Endothelial cell of umbilical vein (primary cell): Measurements from ENCODE around the gene CDHR1. TPM values are rescaled to one million over a fixed set of nuclear protein-coding genes. Genes with fewer than 3 reads are reported as not detected.

Experiments used
- BruUV-seq: library from RNA; stranded (reverse); fragments of 400-500 nt; replicated peaks from 2 replicates; lab custom pipeline; 2021; lab: Mats Ljungman, UMichigan
- CTCF ChIA-PET: fragments of 300-600, 350-600 bp; sonication (Branson Sonifier 250); formaldehyde crosslinking; loops from one replicate; lab custom pipeline; 2021; ENCODE audit warnings: antibody characterized with exemption, inconsistent platforms; lab: Charles Lee
- POLR2A ChIA-PET: fragments of 300-600, 350-600 bp; sonication (Branson Sonifier 250); formaldehyde crosslinking; loops from one replicate; lab custom pipeline; 2021; ENCODE audit warnings: antibody characterized with exemption, inconsistent platforms; lab: Charles Lee
- DNase-seq: peaks from one replicate; pipeline ENCODE4 v3.0.0-alpha.2; 2011; ENCODE audit warnings: low read depth, low spot score
- FAIRE-seq: peaks from 2 replicates; lab custom pipeline; 2011; peaks lifted over from hg19 to GRCh38; lab: Jason Lieb, UNC
- H2AFZ ChIP-seq: 2 replicates; pipeline ENCODE4 v1.6.0; 2012; ENCODE audit warnings: low read depth, low read length, control low read depth, inconsistent platforms
- H3K27ac ChIP-seq: 2 replicates; pipeline ENCODE4 v1.5.1; 2011; ENCODE audit warnings: low read depth, mild to moderate bottlenecking, control low read depth, low read length, moderate library complexity; ENCODE audit not compliant: insufficient read depth
- H3K27me3 ChIP-seq, 2 experiments: 2 replicates each; pipeline versions ENCODE4 v1.6.0 to v1.6.1; 2011; ENCODE audit warnings: low read length in 2 of 2, mixed read lengths in 1 of 2; ENCODE audit not compliant: control insufficient read depth in 2 of 2, insufficient read depth in 2 of 2
- H3K36me3 ChIP-seq, 2 experiments: 2 replicates in 1 of 2; 3 replicates in 1 of 2; pipeline ENCODE4 v1.5.1; 2011; ENCODE audit warnings: low read length in 2 of 2, mild to moderate bottlenecking in 1 of 2, moderate library complexity in 1 of 2; ENCODE audit not compliant: control insufficient read depth in 2 of 2, insufficient read depth in 2 of 2; ENCODE audit errors: extremely low read depth in 1 of 2
- H3K4me1 ChIP-seq: 3 replicates; pipeline ENCODE4 v1.5.1; 2011; ENCODE audit warnings: mild to moderate bottlenecking, low read length; ENCODE audit not compliant: control insufficient read depth, insufficient read depth; ENCODE audit errors: extremely low read depth
- H3K4me2 ChIP-seq: 2 replicates; pipeline ENCODE4 v1.6.1; 2011; ENCODE audit warnings: low read length, control low read depth, mixed read lengths; ENCODE audit not compliant: insufficient read depth
- H3K4me3 ChIP-seq, 3 experiments: fragments of 200-600 bp in 1 of 3; sonication (generic), shearing (Covaris generic) in 1 of 3; replicated peaks in 1 of 3; 2 replicates each; pipeline ENCODE4 v1.5.1; 2011 to 2016; ENCODE audit warnings: control low read depth in 3 of 3, low read length in 3 of 3, mild to moderate bottlenecking in 2 of 3, inconsistent platforms in 1 of 3, low read depth in 1 of 3, moderate library complexity in 1 of 3; ENCODE audit not compliant: insufficient read depth in 1 of 3
- H3K79me2 ChIP-seq: 2 replicates; pipeline ENCODE4 v1.6.0; 2012; ENCODE audit warnings: low read length, inconsistent platforms; ENCODE audit not compliant: control insufficient read depth, insufficient read depth
- H3K9ac ChIP-seq: replicated peaks from 2 replicates; pipeline ENCODE3; 2011; ENCODE audit warnings: low read length, control low read depth; ENCODE audit not compliant: insufficient read depth; ENCODE audit errors: extremely low read depth
- H3K9me1 ChIP-seq: replicated peaks from 3 replicates; pipeline ENCODE4 v1.6.0; 2011; ENCODE audit warnings: mild to moderate bottlenecking, low read length; ENCODE audit not compliant: control insufficient read depth, insufficient read depth; ENCODE audit errors: extremely low read depth
- H3K9me3 ChIP-seq: replicated peaks from 2 replicates; pipeline ENCODE4 v1.5.1; 2012; ENCODE audit warnings: low read length, inconsistent platforms; ENCODE audit not compliant: control insufficient read depth, insufficient read depth
- H4K20me1 ChIP-seq: replicated peaks from 2 replicates; pipeline ENCODE3; 2011; ENCODE audit warnings: mild to moderate bottlenecking, low read length; ENCODE audit not compliant: control insufficient read depth, insufficient read depth; ENCODE audit errors: extremely low read depth
- CTCF ChIP-seq, 2 donors: IDR thresholded peaks; 1 replicate in 1 of 2; 2 replicates in 1 of 2; pipeline ENCODE4 v1.5.1; 2011; ENCODE audit warnings: low read length in 2 of 2, mild to moderate bottlenecking in 2 of 2, moderate library complexity in 2 of 2, control low read depth in 1 of 2, inconsistent platforms in 1 of 2, low read depth in 1 of 2; ENCODE audit not compliant: insufficient read depth in 1 of 2; ENCODE audit errors: extremely low read depth in 1 of 2
- EZH2 ChIP-seq: IDR thresholded peaks from 2 replicates; pipeline ENCODE4 v1.6.1; 2012; ENCODE audit warnings: borderline replicate concordance, low read depth, mild to moderate bottlenecking, moderate library complexity, low read length, inconsistent platforms; ENCODE audit not compliant: severe bottlenecking
- FOS ChIP-seq: IDR thresholded peaks from 2 replicates; pipeline ENCODE4 v1.6.1; 2011; ENCODE audit warnings: mild to moderate bottlenecking, low read length, moderate library complexity, borderline replicate concordance; ENCODE audit not compliant: insufficient read depth
- GATA2 ChIP-seq: IDR thresholded peaks from 2 replicates; pipeline ENCODE4 v1.7.0; 2011; ENCODE audit warnings: low read depth, mild to moderate bottlenecking, moderate library complexity, mixed read lengths, low read length; ENCODE audit not compliant: insufficient read length, insufficient read depth
- JUN ChIP-seq: IDR thresholded peaks from 2 replicates; pipeline ENCODE4 v1.6.1; 2011; ENCODE audit warnings: borderline replicate concordance, low read depth; ENCODE audit not compliant: insufficient read length, insufficient read depth
- MYC ChIP-seq: IDR thresholded peaks from one replicate; pipeline ENCODE4 v1.6.1; 2011; ENCODE audit warnings: mild to moderate bottlenecking, low read depth, low read length
- POLR2A ChIP-seq: IDR thresholded peaks from 2 replicates; pipeline ENCODE4 v1.6.1; 2012; ENCODE audit warnings: low read depth, mild to moderate bottlenecking, control low read depth, low read length
- POLR2AphosphoS5 ChIP-seq: IDR thresholded peaks from 2 replicates; pipeline ENCODE4 v1.6.1; 2012; ENCODE audit warnings: low read depth, mild to moderate bottlenecking, control low read depth, low read length, moderate library complexity; ENCODE audit not compliant: insufficient read depth
- dilution Hi-C: fragments of 300-500 bp; cut with MboI; formaldehyde crosslinking; loops from one replicate; pipeline ENCODE4 v1.15.0; 2019; ENCODE audit warnings: low sequenced_read_pairs; ENCODE audit not compliant: extremely low pct_ligation_motif_present
- intact Hi-C: fragments of 100-400 bp; cut with micrococcal nuclease; formaldehyde crosslinking; loops from one replicate; pipeline ENCODE4 v1.10.0; 2022
- polyA plus RNA-seq, 4 experiments: library from polyadenylated mRNA; depleted of rRNA in 3 of 4; stranded (reverse) in 3 of 4; unstranded in 1 of 4; fragments of >200 nt; gene quantifications; 2 replicates each; pipeline versions ENCODE4 v1.2.1 to v1.2.3, GENCODE V29; 2011 to 2012; ENCODE audit warnings: missing spikeins in 1 of 4
- total RNA-seq: library from RNA; stranded (reverse); gene quantifications from 2 replicates; pipeline ENCODE4 v1.2.3, GENCODE V29; 2021
- TF ChIP-seq, protein P1 (sequence below): IDR thresholded peaks from 2 replicates; pipeline ENCODE4 v1.6.1; 2011; ENCODE audit not compliant: insufficient read depth, insufficient read length

CDHR1 gene
- total and polyA plus RNA-seq, 2 donors (not counting 3 experiments of a cell fraction or from before 2014, with no cell fraction given) = 0.11 to 0.53 TPM

DNA sequence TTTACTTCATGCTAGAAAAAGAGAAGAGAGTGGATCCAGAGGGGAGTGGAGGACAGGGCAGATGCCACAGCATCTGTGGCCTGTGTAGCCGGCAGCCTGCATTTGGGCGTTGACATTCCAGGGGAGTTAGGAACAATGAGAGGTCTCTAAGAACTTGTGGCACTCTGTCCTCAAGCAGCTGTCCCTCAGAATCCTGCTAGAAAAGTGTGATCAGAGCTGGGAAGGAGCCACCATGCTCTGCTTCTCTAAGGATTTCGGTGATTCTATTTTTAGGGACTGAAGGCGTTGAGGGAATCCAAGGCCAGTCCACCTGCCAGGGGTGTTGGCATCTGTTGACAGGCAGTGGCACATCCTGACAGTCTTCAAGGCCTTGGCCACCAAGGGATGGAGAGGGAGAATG, 23.4 kb downstream of the CDHR1 start:
- BruUV-seq = no TSS peak
- FAIRE-seq = no peak
- CTCF ChIA-PET = interaction anchor here (0.6 to 1.1 kb wide), 2 partner anchors 21 to 33 kb away, joined by 3 read pairs; no protein-coding TSS in a partner anchor

More for the DNA sequence above, 23.4 kb downstream of the CDHR1 start:
- H3K36me3 ChIP-seq = no peaks in the 10 kb centered on the region
- POLR2A ChIA-PET = no interaction called here
- TF ChIP-seq POLR2AphosphoS5 (no peak), FOS (no peak), JUN (no peak), MYC (no peak), POLR2A (no peak), CTCF (IDR thresholded peaks at IDR 0.05; ENCODE audit: extremely low read depth in 1 of 2, insufficient read depth in 1 of 2, low read depth in 1 of 2, low read length in 2 of 2) (no peak), EZH2 (no peak), GATA2 (no peak)
- TF ChIP-seq, protein P1, sequence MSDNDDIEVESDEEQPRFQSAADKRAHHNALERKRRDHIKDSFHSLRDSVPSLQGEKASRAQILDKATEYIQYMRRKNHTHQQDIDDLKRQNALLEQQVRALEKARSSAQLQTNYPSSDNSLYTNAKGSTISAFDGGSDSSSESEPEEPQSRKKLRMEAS = no peak
- H3K9ac ChIP-seq = no peak overlapping the region
- H3K79me2 ChIP-seq = no peaks in the 10 kb centered on the region
- H2AFZ ChIP-seq = no peak overlapping the region
- no peak overlapping the region for H3K27ac ChIP-seq
- dilution Hi-C loops = no loop called here
- DNase-seq = no peak
- intact Hi-C loops = no loop called here
- no peaks in the 10 kb centered on the region for H3K9me3 ChIP-seq
- no peaks in the 10 kb centered on the region for H3K9me1 ChIP-seq
- no peaks in the 10 kb centered on the region for H3K4me1 ChIP-seq
- no peak overlapping the region for H3K4me2 ChIP-seq
- H3K4me3 ChIP-seq = no peak overlapping the region
- peaks cover 0 to 5% of the 10 kb centered on the region in 2 experiments for H3K27me3 ChIP-seq
- H4K20me1 ChIP-seq = no peaks in the 10 kb centered on the region
